Measurements from ENCODE around the gene TLCD3A.

DNA sequence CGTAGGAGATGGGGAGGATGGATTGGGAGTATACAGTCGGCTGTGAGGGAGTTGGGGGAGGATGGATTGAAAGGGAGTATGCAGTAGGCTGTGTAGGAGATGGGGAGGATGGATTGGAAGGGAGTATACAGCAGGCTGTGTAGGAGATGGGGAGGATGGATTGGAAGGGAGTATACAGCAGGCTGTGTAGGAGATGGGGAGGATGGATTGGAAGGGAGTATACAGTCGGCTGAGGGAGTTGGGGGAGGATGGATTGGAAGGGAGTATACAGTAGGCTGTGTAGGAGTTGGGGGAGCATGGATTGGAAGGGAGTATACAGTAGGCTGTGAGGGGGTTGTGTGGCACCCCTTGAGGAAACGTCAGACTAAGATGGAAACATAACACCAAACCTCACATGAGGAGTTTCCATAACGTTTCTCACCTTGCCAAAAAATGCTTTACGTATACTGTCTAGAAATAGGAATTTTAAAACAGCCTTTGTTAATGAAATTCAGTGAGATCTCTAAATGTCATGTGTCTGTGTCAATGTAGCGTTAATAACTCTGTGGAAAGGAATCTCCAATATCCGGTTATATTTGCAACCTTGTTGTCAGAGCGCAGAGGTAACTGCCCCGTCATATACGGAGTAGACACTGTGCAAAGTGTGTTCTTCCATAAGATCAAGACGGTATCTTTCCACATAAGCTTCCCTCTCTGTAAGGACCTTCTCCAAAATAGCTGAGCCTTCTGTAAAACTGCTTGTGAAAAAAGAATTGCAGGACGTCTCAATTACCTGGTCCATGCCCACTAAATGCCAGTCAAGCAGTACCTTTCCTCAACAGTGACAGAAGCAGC is 11.5 kb upstream of the TLCD3A start:
- TF ChIP-seq, protein P1, sequence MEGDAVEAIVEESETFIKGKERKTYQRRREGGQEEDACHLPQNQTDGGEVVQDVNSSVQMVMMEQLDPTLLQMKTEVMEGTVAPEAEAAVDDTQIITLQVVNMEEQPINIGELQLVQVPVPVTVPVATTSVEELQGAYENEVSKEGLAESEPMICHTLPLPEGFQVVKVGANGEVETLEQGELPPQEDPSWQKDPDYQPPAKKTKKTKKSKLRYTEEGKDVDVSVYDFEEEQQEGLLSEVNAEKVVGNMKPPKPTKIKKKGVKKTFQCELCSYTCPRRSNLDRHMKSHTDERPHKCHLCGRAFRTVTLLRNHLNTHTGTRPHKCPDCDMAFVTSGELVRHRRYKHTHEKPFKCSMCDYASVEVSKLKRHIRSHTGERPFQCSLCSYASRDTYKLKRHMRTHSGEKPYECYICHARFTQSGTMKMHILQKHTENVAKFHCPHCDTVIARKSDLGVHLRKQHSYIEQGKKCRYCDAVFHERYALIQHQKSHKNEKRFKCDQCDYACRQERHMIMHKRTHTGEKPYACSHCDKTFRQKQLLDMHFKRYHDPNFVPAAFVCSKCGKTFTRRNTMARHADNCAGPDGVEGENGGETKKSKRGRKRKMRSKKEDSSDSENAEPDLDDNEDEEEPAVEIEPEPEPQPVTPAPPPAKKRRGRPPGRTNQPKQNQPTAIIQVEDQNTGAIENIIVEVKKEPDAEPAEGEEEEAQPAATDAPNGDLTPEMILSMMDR (conservative IDR thresholded peaks at IDR 0.05; ENCODE audit: low read length), result no peak
- TF ChIP-seq EZH2phosphoT487 (IDR thresholded peaks at IDR 0.05; ENCODE audit: borderline replicate concordance, low read depth, low read length), result no peak
